SK-N-SH (cell line): ENCODE data around the gene GATB. TPM values are rescaled to one million over a fixed set of nuclear protein-coding genes. Genes with fewer than 3 reads are reported as not detected.

Source experiments
- CTCF ChIA-PET: fragments of 300-600, 350-600 bp; formaldehyde crosslinking; extraction: SDS; loops from one replicate; lab custom pipeline; 2021; lab: Yijun Ruan, JAX
- POLR2A ChIA-PET: fragments of 350-600 bp; sonication (Branson Sonifier 250); formaldehyde crosslinking; extraction: SDS; loops from one replicate; lab custom pipeline; 2020; ENCODE audit warnings: antibody characterized with exemption, inconsistent platforms; lab: Yijun Ruan, JAX
- DNase-seq: peaks from one replicate; pipeline ENCODE4 v3.0.0; 2012
- H2AFZ ChIP-seq: fragments of 200-600 bp; sonication (generic); 2 replicates; pipeline ENCODE4 v1.8.1; 2016; ENCODE audit warnings: antibody characterized with exemption, mild to moderate bottlenecking, low read depth
- H3F3A ChIP-seq: fragments of 200-600 bp; sonication (generic); replicated peaks from 2 replicates; pipeline ENCODE3; 2016; ENCODE audit warnings: antibody characterized with exemption, mild to moderate bottlenecking; ENCODE audit not compliant: insufficient read depth
- H3K27ac ChIP-seq, 2 experiments: fragments of 200-500 bp in 1 of 2; fragments of 200-600 bp in 1 of 2; sonication (Bioruptor generic) in 1 of 2; sonication (generic), shearing (Covaris generic) in 1 of 2; 2 replicates each; pipeline versions ENCODE4 v1.5.1 to v1.6.1; 2014 to 2016; ENCODE audit warnings: low read depth in 2 of 2, inconsistent platforms in 1 of 2, low read length in 1 of 2, mild to moderate bottlenecking in 1 of 2, mixed read lengths in 1 of 2
- H3K27me3 ChIP-seq: fragments of 200-600 bp; sonication (generic), shearing (Covaris generic); 2 replicates; pipeline ENCODE4 v1.6.1; 2016; ENCODE audit warnings: mixed run types; ENCODE audit not compliant: insufficient read depth
- H3K36me3 ChIP-seq, 2 experiments: fragments of 200-500 bp in 1 of 2; fragments of 200-600 bp in 1 of 2; sonication (Bioruptor generic) in 1 of 2; sonication (generic) in 1 of 2; replicated peaks in 1 of 2; 2 replicates each; pipeline versions ENCODE3 to v1.5.1; 2014 to 2016; ENCODE audit warnings: low read length in 1 of 2, mild to moderate bottlenecking in 1 of 2; ENCODE audit not compliant: insufficient read depth in 2 of 2, control insufficient read depth in 1 of 2
- H3K4me1 ChIP-seq, 2 experiments: fragments of 200-500 bp in 1 of 2; fragments of 200-600 bp in 1 of 2; sonication (Bioruptor generic) in 1 of 2; sonication (generic), shearing (Covaris generic) in 1 of 2; 2 replicates each; pipeline versions ENCODE4 v1.5.1 to v1.6.1; 2014 to 2016; ENCODE audit warnings: low read depth in 1 of 2, low read length in 1 of 2, mixed run types in 1 of 2; ENCODE audit not compliant: insufficient read depth in 2 of 2, control insufficient read depth in 1 of 2
- H3K4me2 ChIP-seq: fragments of 200-600 bp; sonication (generic), shearing (Covaris generic); 2 replicates; pipeline ENCODE4 v1.6.1; 2017; ENCODE audit warnings: mixed run types
- H3K4me3 ChIP-seq, 2 experiments: fragments of 200-500 bp in 1 of 2; fragments of 200-600 bp in 1 of 2; sonication (Bioruptor generic) in 1 of 2; sonication (generic), shearing (Covaris generic) in 1 of 2; 2 replicates each; pipeline versions ENCODE4 v1.5.1 to v1.8.1; 2014 to 2016; ENCODE audit warnings: low read depth in 2 of 2, inconsistent platforms in 1 of 2, low read length in 1 of 2, mild to moderate bottlenecking in 1 of 2, mixed read lengths in 1 of 2, moderate library complexity in 1 of 2
- H3K79me2 ChIP-seq: fragments of 200-600 bp; sonication (generic); 2 replicates; pipeline ENCODE4 v1.8.1; 2017; ENCODE audit warnings: mild to moderate bottlenecking; ENCODE audit not compliant: insufficient read depth
- H3K9ac ChIP-seq: fragments of 200-600 bp; sonication (generic); 2 replicates; pipeline ENCODE4 v1.6.1; 2017; ENCODE audit warnings: mixed run types
- H3K9me2 ChIP-seq: fragments of 200-600 bp; sonication (generic); 2 replicates; pipeline ENCODE4 v1.6.1; 2017; ENCODE audit warnings: mixed run types
- H3K9me3 ChIP-seq: fragments of 200-600 bp; sonication (generic); 2 replicates; pipeline ENCODE4 v1.6.1; 2017; ENCODE audit warnings: mixed run types, mild to moderate bottlenecking, moderate library complexity
- H4K20me1 ChIP-seq: fragments of 200-600 bp; sonication (generic); 2 replicates; pipeline ENCODE4 v1.6.1; 2017; ENCODE audit warnings: mild to moderate bottlenecking, mixed run types; ENCODE audit not compliant: insufficient read depth
- CHD2 ChIP-seq: fragments of 150-350 bp; IDR thresholded peaks from 2 replicates; pipeline ENCODE4 v1.6.1; 2018; ENCODE audit warnings: low read length; ENCODE audit not compliant: partially characterized antibody
- ELF1 ChIP-seq: IDR thresholded peaks from 2 replicates; pipeline ENCODE4 v1.4.0; 2012
- EZH2phosphoT487 ChIP-seq: fragments of 200-600 bp; sonication (generic); IDR thresholded peaks from 2 replicates; pipeline ENCODE4 v1.6.1; 2017; ENCODE audit warnings: low read depth, mixed run types, mild to moderate bottlenecking, antibody characterized with exemption, moderate library complexity, borderline replicate concordance
- FOSL2 ChIP-seq: IDR thresholded peaks from 2 replicates; pipeline ENCODE4 v1.4.0; 2012; ENCODE audit warnings: low read depth, mild to moderate bottlenecking, moderate library complexity, borderline replicate concordance
- FOXM1 ChIP-seq: IDR thresholded peaks from 2 replicates; pipeline ENCODE4 v1.4.0; 2012; ENCODE audit warnings: low read depth, mild to moderate bottlenecking
- GATA2 ChIP-seq: sonication (generic); formaldehyde crosslinking; IDR thresholded peaks from 2 replicates; pipeline ENCODE4 v1.5.0; 2020; ENCODE audit warnings: mild to moderate bottlenecking, missing genetic modification reagents
- JUND ChIP-seq: IDR thresholded peaks from 2 replicates; pipeline ENCODE4 v1.4.0; 2012
- MEF2A ChIP-seq: IDR thresholded peaks from 2 replicates; pipeline ENCODE4 v1.4.0; 2012; ENCODE audit warnings: low read depth, borderline replicate concordance
- NFIC ChIP-seq: IDR thresholded peaks from 2 replicates; pipeline ENCODE4 v1.4.0; 2012; ENCODE audit warnings: borderline replicate concordance
- POLR2AphosphoS5 ChIP-seq: IDR thresholded peaks from 2 replicates; pipeline ENCODE4 v1.6.1; 2012; ENCODE audit warnings: low read depth, low read length
- RAD21 ChIP-seq: IDR thresholded peaks from 2 replicates; pipeline ENCODE4 v1.6.1; 2012; ENCODE audit warnings: mild to moderate bottlenecking, low read length
- RXRA ChIP-seq: IDR thresholded peaks from 2 replicates; pipeline ENCODE4 v1.4.0; 2012; ENCODE audit warnings: low read depth, mild to moderate bottlenecking, borderline replicate concordance
- SIN3A ChIP-seq: IDR thresholded peaks from 2 replicates; pipeline ENCODE4 v1.6.1; 2012; ENCODE audit warnings: low read depth, mild to moderate bottlenecking, low read length, moderate library complexity, borderline replicate concordance
- TAF1 ChIP-seq: IDR thresholded peaks from 2 replicates; pipeline ENCODE4 v1.6.1; 2012; ENCODE audit warnings: low read depth, mild to moderate bottlenecking, low read length, moderate library complexity, borderline replicate concordance
- TCF12 ChIP-seq: IDR thresholded peaks from 2 replicates; pipeline ENCODE4 v1.4.0; 2012
- TEAD4 ChIP-seq: IDR thresholded peaks from 2 replicates; pipeline ENCODE4 v1.4.0; 2012; ENCODE audit warnings: mild to moderate bottlenecking, borderline replicate concordance; ENCODE audit not compliant: insufficient read depth
- YY1 ChIP-seq: IDR thresholded peaks from 2 replicates; pipeline ENCODE4 v1.4.0; 2012; ENCODE audit warnings: low read depth, mild to moderate bottlenecking
- WGBS: methylation state at CpG from one replicate; pipeline ENCODE4 v1.1.6; 2017; ENCODE audit warnings: low lambda C conversion rate; 5-methylcytosine and 5-hydroxymethylcytosine counted together
- polyA plus RNA-seq, 3 experiments: library from polyadenylated mRNA; depleted of rRNA; stranded (reverse); fragments of >200 nt; gene quantifications; 2 replicates each; pipeline ENCODE4 v1.2.3, GENCODE V29; 2012
- TF ChIP-seq, protein P1 (sequence below): fragments of 150-350 bp; IDR thresholded peaks from 2 replicates; pipeline ENCODE4 v1.6.1; 2017; ENCODE audit warnings: antibody characterized with exemption, low read length, low read depth, borderline replicate concordance
- TF ChIP-seq, protein P2 (sequence below): fragments of 150-350 bp; IDR thresholded peaks from 2 replicates; pipeline ENCODE4 v1.6.1; 2016; ENCODE audit warnings: mild to moderate bottlenecking, low read depth, low read length
- TF ChIP-seq, protein P3 (sequence below): IDR thresholded peaks from 2 replicates; pipeline ENCODE4 v1.4.0; 2012; ENCODE audit warnings: low read depth

The GATB gene
- polyA plus RNA-seq, 1 of the 3 experiments (the other 2 are of a cell fraction) = 28.1 TPM

DNA sequence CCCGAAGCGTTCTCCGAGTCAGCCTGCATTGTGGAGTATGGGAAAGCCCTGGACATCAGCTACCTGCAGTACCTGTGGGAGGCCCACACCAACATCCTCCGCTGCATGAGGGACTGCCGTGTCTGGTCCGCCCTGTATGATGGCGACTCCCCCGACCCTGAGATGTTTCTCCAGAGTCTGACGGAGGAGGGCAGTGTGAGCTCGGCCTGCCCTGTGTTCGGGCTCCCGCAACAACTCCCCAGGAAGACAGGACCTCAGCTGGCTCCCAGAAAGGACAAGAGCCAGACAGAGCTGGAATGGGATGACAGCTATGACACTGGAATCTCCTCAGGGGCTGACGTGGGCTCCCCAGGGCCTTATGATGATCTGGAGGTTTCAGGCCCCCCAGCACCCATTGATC lies 111.3 kb downstream of the GATB start:
- Histone ChIP-seq H4K20me1 (no peaks in the 10 kb centered on the region), H3K9me3 (no peaks in the 10 kb centered on the region), H3K4me3 (no peak overlapping the region), H3K79me2 (no peaks in the 10 kb centered on the region), H3K4me1 (peaks cover 0 to 16% of the 10 kb centered on the region in 2 experiments; a peak in 2 of 4 replicates), H3K27me3 (no peaks in the 10 kb centered on the region), H3F3A (no peaks in the 10 kb centered on the region), H3K36me3 (peaks cover 0 to 3% of the 10 kb centered on the region in 2 experiments), H3K9me2 (no peaks in the 10 kb centered on the region), H3K4me2 (no peak overlapping the region)
- POLR2A ChIA-PET = no interaction called here
- no peak for DNase-seq
- TF ChIP-seq NFIC = no peak
- TF ChIP-seq POLR2AphosphoS5 = no peak
- no peak for TF ChIP-seq RAD21
- TF ChIP-seq CHD2 = no peak
- TF ChIP-seq JUND = no peak
- TF ChIP-seq TCF12 = no peak
- no peak for TF ChIP-seq MEF2A
- TF ChIP-seq SIN3A = no peak
- TF ChIP-seq RXRA = no peak
- TF ChIP-seq, all 33 proteins: peak for 0
- CTCF ChIA-PET = no interaction called here
- Histone ChIP-seq H2AFZ (no peak overlapping the region), H3K9ac (no peak overlapping the region), H3K27ac (no peak overlapping the region)
- WGBS = 77% methylated on average over 7 of the region's 13 CpGs

DNA sequence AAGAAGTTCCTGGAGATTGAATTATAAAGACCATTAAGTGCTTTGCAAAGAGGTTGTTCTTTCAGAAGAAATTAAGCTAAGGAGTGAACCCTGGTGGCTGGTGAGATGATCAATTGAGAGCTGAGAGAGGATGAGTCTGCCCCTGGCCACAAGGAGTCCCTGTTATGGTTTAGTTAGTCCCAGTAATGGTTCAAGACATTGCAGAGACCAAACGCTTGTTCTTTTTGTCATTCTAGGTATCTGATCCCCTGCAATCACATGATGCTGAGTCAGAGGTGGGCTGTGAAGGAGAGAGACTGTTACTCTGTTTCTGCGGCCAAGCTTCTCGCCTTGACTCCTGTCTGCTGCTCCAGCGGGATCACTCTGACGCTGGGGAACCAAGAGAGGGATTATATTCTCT lies 114.5 kb downstream of the GATB start:
- Histone ChIP-seq H3F3A (no peaks in the 10 kb centered on the region), H2AFZ (no peak overlapping the region), H3K4me3 (no peak overlapping the region), H3K27ac (no peak overlapping the region), H3K36me3 (peaks cover 0 to 3% of the 10 kb centered on the region in 2 experiments), H3K9me2 (no peaks in the 10 kb centered on the region), H3K4me1 (peaks cover 0 to 2% of the 10 kb centered on the region in 2 experiments; a peak in 1 of 4 replicates), H3K9me3 (no peaks in the 10 kb centered on the region), H3K79me2 (no peaks in the 10 kb centered on the region), H3K27me3 (no peaks in the 10 kb centered on the region), H3K4me2 (no peak overlapping the region), H3K9ac (no peak overlapping the region), H4K20me1 (no peaks in the 10 kb centered on the region)
- CTCF ChIA-PET = interaction anchor here (1.0 kb wide), 1 partner anchor 22 kb away, joined by 3 read pairs; no protein-coding TSS in a partner anchor
- TF ChIP-seq TAF1 (no peak), TEAD4 (no peak), JUND (no peak), YY1 (no peak), GATA2 (CRISPR knock-in tag) (no peak), ELF1 (no peak), FOSL2 (no peak), FOXM1 (no peak), MEF2A (no peak), EZH2phosphoT487 (no peak)
- TF ChIP-seq, protein P1, sequence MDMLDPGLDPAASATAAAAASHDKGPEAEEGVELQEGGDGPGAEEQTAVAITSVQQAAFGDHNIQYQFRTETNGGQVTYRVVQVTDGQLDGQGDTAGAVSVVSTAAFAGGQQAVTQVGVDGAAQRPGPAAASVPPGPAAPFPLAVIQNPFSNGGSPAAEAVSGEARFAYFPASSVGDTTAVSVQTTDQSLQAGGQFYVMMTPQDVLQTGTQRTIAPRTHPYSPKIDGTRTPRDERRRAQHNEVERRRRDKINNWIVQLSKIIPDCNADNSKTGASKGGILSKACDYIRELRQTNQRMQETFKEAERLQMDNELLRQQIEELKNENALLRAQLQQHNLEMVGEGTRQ = no peak
- TF ChIP-seq, protein P2, sequence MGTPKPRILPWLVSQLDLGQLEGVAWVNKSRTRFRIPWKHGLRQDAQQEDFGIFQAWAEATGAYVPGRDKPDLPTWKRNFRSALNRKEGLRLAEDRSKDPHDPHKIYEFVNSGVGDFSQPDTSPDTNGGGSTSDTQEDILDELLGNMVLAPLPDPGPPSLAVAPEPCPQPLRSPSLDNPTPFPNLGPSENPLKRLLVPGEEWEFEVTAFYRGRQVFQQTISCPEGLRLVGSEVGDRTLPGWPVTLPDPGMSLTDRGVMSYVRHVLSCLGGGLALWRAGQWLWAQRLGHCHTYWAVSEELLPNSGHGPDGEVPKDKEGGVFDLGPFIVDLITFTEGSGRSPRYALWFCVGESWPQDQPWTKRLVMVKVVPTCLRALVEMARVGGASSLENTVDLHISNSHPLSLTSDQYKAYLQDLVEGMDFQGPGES = no peak
- TF ChIP-seq, protein P3, sequence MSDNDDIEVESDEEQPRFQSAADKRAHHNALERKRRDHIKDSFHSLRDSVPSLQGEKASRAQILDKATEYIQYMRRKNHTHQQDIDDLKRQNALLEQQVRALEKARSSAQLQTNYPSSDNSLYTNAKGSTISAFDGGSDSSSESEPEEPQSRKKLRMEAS = no peak
- POLR2A ChIA-PET = no interaction called here
- WGBS = 94% methylated on average over 5 of the region's 5 CpGs
- DNase-seq = no peak
